GM12873 (cell line): ENCODE results near the gene CISTR.

Experiments used
- CTCF ChIP-seq: IDR thresholded peaks from 2 replicates; pipeline ENCODE4 v1.5.1; 2012; ENCODE audit warnings: low read depth, mild to moderate bottlenecking, moderate library complexity, low read length, control low read depth; ENCODE audit not compliant: insufficient read depth; ENCODE audit errors: missing control alignments

The CISTR gene

GRCh38 chr12:53733051-53733806 lies 18.6 kb downstream of the CISTR start:
- no peak for TF ChIP-seq CTCF

GRCh38 chr12:53729644-53730043 lies 22.1 kb downstream of the CISTR start:
- no peak for TF ChIP-seq CTCF

- TF ChIP-seq CTCF, result no peak
These were observed 23.6 kb downstream of the CISTR start for GRCh38 chr12:53728206-53728605.

GRCh38 chr12:53727310-53728041 lies 24.3 kb downstream of the CISTR start, which contains the start of gene CALCOCO1:
CALCOCO1 (minus strand) TSS chr12:53727452; CDS start chr12:53725242, 2,210 bp downstream.
- no peak for TF ChIP-seq CTCF

GRCh38 chr12:53726946-53727309 lies 24.9 kb downstream of the CISTR start:
- no peak for TF ChIP-seq CTCF

GRCh38 chr12:53726341-53726740 lies 25.4 kb downstream of the CISTR start:
- TF ChIP-seq CTCF, result no peak

GRCh38 chr12:53725824-53726223 lies 26.0 kb downstream of the CISTR start:
- TF ChIP-seq CTCF, result no peak
